HG03025 (cell line): ENCODE data around the gene LEF1.

ENCODE experiments used
- ATAC-seq: cut with Tn5 transposase; IDR thresholded peaks from one replicate; pipeline ENCODE4 v1.9.1; 2021; ENCODE audit warnings: mild to moderate bottlenecking, moderate library complexity; ENCODE audit not compliant: unreplicated experiment, low FRiP score

LEF1 gene

DNA sequence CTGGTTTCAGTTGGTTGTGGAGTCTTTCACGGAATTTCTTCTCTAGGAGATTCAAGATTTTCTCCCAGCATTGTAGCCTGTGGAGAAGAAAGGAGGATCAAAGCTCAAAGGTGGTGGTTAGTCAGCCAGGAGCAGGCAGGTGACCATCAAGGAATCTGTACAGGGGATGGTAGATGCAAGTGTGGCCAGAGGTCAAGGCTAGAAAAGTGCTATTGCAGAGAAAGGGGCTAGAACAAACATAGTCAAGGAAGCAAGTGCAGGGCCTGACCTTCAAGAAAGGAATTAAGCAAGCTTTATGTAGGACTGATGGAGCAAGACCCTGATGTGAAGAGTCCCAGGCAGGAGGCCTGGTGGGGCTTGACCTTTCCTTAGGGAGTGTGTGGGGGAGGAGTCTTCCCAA, 162.9 kb downstream of the LEF1 start:
- no peak for ATAC-seq

DNA sequence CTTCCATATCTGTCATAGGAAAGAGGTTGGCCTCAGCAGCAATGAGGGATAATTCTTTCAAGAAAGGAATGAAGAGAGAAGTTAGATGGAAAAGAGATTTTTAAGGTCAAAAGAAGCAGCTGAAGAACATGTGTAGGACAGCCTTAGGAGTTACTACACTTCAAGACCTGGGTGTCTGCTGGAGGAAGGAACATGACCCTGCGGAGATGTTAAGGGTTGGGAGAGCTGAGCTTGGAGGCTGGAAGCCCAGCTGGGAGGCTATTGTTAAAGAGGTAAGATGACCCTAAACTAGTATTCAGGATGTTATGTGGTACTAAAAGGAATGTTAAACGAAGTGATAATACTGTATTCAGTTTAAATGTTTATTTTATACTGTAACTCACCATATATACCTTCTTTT, 164.1 kb downstream of the LEF1 start:
- ATAC-seq: no peak

DNA sequence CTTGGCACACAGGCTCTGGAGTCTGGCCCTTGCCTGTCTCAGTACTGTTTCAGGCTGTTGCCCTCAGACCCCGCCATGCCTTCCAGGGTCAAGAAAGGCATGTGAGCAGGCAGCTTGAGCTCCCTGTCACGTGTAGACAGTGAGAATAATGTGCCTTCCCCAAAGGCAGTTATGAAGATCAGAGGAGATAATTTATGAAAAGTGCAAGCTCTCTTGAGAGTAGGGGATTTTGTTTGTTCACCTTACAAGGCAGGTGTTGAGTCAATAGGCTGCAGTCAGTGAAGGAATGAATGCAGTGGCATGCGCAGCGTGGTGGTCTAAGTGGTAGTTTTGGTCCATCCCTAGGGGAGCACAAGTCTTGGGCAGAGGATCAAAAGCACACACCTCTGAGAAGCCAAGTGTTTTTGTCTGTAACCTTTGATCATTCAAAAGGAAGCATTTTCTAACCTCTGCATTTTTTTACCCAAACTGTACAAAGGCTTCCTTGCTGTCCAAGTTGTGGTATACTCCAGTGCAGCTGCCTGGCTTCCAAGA, 164.7 kb downstream of the LEF1 start:
- ATAC-seq: no peak

DNA sequence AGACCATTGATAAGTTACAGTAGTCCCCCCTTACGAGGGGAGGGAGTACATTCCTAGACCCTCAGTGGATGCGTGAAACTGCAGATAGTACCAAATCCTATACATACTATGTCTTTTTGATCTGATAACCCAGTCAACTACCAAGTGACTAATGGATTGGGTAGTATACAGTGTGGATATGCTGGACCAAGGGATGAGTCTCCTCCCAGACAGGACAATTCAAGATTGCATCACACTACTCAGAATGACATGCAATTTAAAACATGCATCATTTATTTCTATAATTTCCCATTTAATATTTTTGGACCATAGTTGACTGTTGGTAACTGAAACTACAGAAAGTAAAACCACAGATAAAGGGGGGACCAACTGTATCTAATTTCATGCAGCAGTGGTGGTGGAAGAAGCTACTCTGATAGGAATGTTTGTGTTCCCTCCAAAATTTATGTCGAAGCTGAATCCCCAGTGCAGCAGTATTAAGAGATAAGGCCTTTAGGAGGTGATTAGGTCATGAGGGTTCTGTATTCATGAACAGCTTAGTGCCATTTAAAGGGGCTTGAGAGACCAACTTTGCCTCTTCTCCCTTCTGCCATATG, 167.1 kb downstream of the LEF1 start:
- no peak for ATAC-seq

DNA sequence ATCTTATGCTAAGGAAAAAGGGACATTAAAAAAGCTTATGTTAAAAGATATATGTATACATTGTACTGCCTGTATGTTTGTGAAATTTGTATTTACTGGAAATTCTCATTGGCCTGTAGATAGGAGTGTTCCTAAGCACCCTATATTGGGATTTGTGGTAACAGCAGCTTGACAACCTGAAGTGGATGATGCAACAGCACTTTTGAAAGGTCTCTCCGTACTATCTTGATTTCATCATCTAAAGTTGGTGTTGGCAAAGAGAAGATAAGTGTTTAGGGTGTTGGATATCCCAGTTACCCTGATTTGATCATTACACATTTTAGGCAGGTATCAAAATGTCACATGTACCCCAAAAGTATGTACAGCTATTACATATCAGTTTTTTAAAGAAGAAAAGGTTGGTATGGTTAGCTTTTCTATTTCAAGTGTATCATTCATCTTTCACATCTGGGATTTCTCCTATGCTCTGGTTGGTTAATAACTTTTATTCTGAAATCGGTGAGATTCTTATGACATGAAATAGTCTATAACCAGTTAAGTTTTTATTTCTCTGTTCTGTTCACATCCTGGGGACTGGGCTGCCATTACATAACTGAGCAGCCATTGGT, 168.7 kb downstream of the LEF1 start:
- no peak for ATAC-seq

DNA sequence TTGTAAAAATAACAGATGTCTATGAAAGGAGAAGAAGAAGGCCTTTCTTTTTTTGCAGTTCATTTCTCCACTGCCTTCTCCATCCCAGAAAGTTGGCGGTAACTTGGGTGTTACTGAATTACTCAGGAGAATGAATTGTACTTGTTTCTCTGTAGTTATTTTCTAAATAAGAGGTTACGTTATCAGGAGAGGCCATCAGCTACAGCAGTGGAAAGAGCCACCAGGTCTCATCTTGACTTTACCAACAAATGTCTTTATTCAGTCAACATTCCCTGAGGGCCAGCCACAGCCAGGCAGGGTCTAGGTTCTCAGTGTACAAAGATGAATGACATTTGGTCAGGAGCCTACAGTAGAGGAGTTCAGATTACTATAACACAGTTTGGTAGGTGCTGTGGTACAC, 170.9 kb downstream of the LEF1 start:
- ATAC-seq: no peak
